ENCODE data around the gene DFFA.
A peak's percentile ranks its signal among the peaks of the same experiment; 100 is the strongest.
"Not testable (repeated sequence)": the region's sequence is repeated elsewhere in the genome, so short reads cannot be mapped to it uniquely, and the experiment has no call there.

The DFFA gene

DNA sequence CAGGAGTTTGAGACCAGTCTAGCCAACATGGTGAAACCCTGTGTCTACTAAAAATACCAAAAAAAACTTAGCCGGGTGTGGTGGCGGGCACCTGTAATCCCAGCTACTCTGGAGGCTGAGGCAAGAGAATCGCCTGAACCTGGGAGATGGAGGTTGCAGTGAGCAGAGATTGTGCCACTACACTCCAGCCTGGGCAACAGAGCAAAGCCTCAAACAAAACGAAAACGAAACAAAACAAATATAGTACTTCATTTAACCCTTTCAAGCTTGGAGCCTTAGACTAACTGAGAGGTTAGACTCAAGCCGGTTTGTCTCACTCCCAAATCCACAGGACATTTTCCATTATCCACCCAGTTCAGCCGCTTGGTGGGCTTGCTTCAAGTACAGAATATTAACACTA is 14.9 kb downstream of the DFFA start:
- ATAC-seq = not testable (repeated sequence)

GRCh38 chr1:10456661-10457060 is 15.7 kb downstream of the DFFA start:
- no peak for ATAC-seq

DNA sequence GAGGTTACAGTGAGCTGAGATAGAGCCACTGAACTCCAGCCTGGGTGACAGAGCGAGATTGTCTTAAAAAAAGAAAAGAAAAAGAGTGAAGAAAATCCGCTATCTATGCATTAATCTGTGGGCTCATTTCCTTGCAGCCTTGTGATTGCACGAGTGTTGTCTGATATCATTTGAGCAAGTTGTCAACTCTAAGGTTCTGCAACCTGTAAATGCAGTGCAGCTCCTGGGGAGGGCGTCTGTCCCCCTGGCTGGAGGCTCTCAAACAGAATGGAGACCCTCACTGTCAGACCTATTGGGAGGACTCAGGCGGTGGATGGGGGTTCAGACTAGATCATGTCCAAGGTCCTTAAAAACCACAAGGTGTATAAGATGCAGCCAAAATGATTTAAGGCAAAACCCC is 16.3 kb downstream of the DFFA start:
- ATAC-seq = no peak

DNA sequence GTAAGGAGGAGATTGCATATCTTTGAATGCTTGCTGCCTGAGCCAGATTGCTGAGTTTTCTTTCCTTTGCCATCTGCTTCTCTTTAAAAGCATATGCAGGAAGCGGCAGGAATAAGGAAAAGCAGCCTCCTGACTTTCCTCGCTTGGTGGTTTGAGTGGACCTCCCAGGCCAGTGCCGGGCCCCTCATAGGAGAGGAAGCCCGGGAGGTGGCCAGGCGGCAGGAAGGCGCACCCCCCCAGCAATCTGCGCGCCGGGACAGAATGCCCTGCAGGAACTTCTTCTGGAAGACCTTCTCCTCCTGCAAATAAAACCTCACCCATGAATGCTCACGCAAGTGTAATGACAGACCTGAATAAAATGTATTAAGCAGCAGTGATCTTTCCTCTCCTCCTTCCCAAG is 21.0 kb downstream of the DFFA start:
- no peak for ATAC-seq

- ATAC-seq = no peak
Observed at GRCh38 chr1:10450836-10451235, 21.5 kb downstream of the DFFA start.

- no peak for ATAC-seq
Observed at GRCh38 chr1:10450156-10450814, 22.0 kb downstream of the DFFA start.

DNA sequence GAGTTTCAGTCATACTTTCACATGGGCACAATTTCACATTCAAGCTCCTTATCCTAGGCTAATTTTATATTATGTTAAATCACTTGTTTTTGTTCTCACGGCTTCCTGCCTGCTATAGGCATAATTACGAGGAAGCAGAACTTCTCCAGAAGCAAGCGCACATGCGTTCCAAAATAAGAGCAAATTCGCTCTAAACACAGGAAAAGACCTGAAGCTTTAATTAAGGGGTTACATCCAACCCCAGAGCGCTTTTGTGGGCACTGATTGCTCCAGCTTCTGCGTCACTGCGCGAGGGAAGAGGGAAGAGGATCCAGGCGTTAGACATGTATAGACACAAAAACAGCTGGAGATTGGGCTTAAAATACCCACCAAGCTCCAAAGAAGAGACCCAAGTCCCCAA is 22.6 kb downstream of the DFFA start, which contains the start of gene CORT:
CORT (plus strand) TSS at position 281 of the 400 bp plus-strand sequence. CDS start 193 bp downstream, outside the sequence.
- ATAC-seq = no peak

DNA sequence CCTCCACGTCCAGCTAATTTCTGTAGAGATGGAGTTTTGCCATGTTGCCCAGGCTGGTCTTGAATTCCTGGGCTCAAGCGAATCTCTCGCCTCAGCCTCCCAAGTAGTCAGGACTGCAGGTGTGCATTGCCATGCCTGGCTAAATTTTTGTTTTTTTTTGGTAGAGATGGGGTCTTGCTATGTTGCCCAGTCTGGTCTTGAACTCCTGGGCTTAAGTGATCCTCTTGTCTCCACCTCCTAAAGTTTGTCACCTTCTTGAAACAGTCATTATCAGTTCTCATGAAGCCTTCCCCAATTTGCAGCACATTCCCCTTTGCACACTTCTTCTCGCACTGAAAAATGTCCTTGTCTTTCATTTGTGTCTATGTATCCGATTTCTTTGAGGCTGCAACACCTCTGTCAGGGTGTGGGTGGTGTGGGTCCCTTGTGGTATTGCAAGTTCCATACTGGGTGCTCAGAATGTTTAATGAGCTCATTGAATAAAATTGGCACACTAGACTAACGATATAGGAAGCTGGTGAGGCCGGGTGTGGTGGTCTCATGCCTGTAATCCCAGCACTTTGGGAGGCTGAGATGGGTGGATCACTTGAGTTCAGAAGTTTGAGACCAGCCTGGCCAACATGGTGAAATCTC is 25.4 kb downstream of the DFFA start:
- no peak for ATAC-seq

GRCh38 chr1:10444795-10445397 is 27.4 kb downstream of the DFFA start:
- ATAC-seq = peak; percentile 61 to 89

DNA sequence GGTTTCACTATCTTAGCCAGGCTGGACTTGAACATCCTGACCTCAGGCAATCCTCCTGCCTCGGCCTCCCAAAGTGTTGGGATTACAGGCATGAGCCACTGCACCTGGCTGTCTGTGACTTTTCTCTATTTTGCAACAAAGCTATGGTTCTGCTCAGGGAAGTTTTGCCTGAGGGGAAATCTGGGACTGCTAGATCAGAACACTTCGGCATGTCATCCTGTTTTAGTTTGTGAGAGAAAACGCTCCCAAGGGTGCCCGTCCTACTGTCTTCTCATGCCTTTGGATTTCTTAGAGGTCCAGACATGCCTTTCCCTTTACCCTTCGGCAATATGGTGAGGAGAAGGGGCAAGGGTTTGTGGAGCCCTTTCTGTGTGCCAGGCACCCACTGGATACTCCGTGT is 28.1 kb downstream of the DFFA start:
- no peak for ATAC-seq

DNA sequence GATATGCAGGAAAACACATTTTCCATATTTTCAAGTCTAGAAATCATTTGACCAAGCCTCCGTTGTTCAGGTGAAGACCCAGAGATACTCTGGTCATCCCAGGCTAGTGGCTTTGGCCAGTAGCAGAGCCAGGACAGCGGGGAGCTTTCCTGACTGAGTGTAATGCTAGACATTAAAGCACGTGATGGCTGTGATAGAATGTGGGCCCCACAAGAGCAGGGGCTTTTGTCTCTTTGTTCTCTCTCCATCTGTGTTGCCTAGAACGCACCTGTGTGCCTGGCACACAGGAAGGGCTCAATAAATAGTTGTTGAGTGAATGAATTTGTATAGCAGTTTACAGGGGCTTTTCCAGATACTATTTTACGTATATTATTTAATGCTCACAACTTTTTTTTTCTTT is 31.5 kb downstream of the DFFA start:
- no peak for ATAC-seq

DNA sequence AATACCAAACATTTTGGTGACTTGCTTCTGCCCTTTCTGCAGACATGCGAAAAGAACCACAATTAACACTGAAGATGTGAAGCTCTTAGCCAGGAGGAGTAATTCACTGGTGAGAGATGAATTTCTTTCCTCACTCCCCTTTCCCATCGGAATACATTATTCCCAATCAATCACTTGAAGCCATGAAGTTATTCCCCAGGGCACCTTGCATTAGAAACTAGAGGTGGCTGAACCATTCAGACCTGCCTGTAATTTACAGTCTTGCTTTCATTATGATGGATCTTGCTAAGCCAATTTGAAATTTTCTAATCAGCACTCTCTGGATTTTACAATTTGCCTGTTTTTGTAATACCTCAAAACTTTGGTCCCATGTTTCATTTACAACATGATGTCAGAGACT is 32.0 kb downstream of the DFFA start:
- no peak for ATAC-seq

DNA sequence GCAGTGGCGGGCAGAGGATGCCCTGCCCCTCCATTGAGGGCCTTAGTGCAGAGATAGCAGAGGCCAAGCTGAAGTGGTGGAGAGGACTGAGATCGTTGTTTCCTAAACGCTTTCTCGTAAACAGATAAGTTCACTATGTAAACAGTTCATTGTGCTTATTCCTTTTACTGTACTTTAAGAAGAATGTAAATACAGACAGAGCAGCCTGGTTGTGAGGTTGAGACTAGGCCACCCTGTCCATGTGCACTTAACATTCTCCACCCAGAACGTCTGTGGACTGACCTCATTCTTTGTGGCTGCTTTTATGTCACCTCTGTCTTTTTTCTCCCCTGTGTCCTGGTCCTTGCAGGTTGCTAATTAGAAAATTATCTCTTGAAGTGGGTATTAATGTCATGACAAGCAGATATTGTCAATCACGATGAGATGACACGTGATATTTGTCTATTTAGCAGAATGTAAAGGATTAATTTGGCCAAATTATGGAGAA is 33.6 kb downstream of the DFFA start:
- no peak for ATAC-seq

DNA sequence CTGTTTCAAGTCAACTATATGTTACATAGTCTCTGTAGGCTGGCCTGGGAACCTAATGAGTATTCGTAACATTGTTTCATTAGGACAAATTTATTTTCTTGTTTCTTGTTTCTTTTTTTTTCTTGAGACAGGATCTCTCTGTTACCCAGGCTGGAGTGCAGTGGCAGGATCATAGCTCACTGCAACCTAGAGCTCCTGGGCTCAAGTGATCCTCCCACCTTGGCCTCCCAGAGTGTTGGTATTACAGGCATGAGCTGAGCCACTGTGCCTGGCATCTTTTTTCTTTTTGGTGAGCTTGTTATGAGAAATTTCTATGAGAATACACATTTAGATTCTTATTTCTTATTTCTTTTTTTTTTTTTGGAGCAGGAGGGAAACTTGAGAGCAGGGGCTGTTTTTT is 35.3 kb downstream of the DFFA start:
- ATAC-seq = no peak

DNA sequence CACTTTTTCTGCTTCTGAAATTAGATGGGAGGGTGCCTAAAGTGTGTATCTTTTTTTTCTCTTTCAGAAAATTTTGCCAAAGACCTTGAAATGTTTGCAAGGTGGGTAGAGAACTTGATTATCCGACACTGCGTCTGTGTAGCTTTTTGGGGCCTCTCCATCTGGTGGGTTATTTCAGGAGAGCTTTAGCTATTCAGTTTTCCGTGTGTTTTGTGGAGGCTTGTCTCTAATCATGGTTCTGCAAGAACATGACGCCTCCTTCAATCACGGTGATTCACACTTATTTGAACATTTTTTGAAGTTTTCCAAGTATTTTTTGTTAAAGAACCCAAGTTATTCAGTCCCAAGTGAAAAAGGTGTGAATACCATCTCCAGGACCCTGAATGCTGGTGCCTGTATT is 37.7 kb downstream of the DFFA start:
- no peak for ATAC-seq

DNA sequence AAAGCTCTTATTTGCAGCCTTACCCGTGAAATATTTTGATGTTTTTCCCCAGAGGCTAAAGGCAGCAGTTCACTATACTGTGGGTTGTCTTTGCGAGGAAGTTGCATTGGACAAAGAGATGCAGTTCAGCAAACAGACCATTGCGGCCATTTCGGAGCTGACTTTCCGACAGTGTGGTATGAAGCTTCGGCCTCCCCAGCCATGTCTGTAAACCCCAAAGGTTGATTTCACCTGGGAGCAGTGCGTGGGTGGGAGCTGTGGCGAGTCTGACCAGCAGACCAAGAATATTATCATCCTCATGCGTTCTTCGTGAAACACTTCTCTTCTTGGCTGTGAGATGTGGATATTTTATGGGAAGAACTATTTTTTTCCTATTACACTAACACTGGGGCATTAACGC is 38.5 kb downstream of the DFFA start:
- no peak for ATAC-seq

- ATAC-seq = no peak
Observed at GRCh38 chr1:10432910-10433700, 39.2 kb downstream of the DFFA start.

DNA sequence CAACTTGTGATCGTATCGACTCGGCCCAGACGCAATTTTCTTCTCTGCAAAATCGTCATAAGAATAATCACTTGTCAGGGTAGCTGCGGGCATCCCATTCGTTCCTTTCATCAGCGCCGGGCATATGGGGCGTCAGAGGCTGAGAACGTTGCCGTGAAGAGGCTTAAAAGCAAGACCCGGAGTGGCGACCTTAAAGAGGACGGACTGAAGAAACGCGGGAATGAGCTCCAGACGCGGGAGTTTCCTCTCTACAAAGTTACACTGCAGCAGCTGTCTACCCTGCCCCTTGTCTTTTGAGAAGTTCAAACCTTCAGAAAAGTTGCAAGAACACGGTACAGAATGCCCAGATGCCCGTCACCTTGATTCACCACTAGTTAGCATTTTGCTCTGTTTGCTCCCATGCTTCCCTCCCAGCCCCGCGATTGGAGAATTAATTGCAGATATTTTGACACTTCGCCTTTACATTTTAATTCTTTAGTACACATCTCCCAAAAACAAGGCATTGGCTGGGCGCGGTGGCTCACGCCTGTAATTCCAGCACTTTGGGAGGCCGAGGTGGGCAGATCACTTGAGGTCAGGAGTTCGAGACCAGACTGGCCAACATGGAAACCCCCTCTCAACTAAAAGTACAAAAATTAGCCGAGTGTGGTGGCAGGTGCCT is 41.1 kb downstream of the DFFA start:
- ATAC-seq = peak; percentile 0 to 3

DNA sequence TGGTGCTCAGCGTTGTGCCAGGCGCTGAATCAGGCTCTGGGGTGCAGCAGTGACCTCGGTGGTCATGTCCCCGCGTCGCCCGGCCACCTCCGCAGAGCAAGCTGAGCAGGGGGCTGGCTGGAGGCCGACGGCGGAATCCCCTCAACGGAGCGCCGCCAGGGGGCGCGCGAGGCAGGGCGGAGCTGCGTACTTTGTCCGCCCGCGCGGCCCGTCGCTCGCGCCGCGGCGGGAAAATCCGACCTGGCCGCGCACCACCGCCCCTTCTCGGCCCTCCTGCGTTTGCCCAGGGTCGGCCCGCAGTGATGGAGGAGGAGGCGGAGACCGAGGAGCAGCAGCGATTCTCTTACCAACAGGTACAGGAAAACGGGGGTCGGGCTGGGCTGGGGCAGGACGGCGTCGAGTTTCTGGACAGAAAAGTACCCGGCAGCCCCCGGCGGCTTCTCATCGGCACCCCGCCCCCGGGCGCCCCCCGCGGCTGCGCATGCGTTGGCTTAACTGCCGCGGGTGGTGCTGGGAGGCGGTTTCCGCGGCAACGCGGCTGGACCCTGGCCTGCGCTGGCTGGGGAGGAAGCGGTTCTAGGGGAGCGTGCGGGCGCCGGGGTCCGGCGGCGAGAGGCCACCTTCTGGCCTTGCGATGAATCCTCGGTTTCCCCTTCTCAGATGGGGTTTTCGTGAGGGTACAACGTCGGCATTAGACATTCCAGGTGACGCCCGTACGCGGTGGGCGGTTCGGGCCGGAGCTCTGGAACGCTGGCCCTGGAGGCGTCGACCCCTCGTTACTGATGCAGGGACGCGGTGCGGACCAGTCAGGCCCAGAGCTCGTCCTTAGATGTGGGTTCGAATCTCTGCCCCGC is 41.9 kb downstream of the DFFA start, which contains the start of gene CENPS:
CENPS (plus strand) TSS at position 218 of the 854 bp plus-strand sequence; CDS start at position 303, 85 bp downstream.
- ATAC-seq = peak; percentile 84 to 87

DNA sequence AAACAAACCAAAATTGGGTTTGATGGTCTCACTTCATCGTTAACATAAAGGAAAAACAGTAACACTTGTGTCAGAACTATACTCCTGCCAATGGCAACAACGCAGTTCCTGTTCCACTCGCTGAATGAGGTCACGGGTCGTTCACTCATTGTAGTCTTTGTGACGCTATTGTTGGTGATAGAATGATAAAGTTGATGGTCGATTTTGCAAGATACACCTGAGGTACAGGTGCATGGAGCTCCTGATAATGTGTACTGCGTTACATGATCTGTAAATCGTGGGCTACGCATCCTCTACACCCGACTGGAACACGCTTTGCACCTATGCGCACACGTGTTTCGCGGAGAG is 42.5 kb downstream of the DFFA start:
- peak in 1 of 2 donors; percentile 6 for ATAC-seq

GRCh38 chr1:10428984-10429383 is 43.3 kb downstream of the DFFA start:
- ATAC-seq = no peak

- not testable (repeated sequence) for ATAC-seq
Observed at GRCh38 chr1:10426535-10426848, 45.8 kb downstream of the DFFA start.
